WTC11 (cell line): ENCODE data around the gene ETNK2.

Experiments used
- ELF4 ChIP-seq: sonication (generic); formaldehyde crosslinking; IDR thresholded peaks from 2 replicates; pipeline ENCODE4 v1.8.1; 2022; ENCODE audit warnings: low read depth, mild to moderate bottlenecking, moderate library complexity, missing genetic modification reagents
- ZNF232 ChIP-seq: sonication (generic); formaldehyde crosslinking; IDR thresholded peaks from 2 replicates; pipeline ENCODE4 v1.8.0; 2022; ENCODE audit warnings: mild to moderate bottlenecking, missing genetic modification reagents
- ZNF416 ChIP-seq: fragments of 250-450 bp; sonication (Bioruptor Pico); IDR thresholded peaks from 2 replicates; pipeline ENCODE4 v1.9.0; 2021; ENCODE audit warnings: mild to moderate bottlenecking, inconsistent platforms
- TF ChIP-seq, protein P1 (sequence below): fragments of 200-600 bp; IDR thresholded peaks from 2 replicates; pipeline ENCODE4 v1.8.0; 2022; ENCODE audit warnings: antibody characterized with exemption
- TF ChIP-seq, protein P2 (sequence below): sonication (generic); formaldehyde crosslinking; IDR thresholded peaks from 2 replicates; pipeline ENCODE4 v1.8.1; 2022; ENCODE audit warnings: low read depth, missing genetic modification reagents, borderline replicate concordance

DNA sequence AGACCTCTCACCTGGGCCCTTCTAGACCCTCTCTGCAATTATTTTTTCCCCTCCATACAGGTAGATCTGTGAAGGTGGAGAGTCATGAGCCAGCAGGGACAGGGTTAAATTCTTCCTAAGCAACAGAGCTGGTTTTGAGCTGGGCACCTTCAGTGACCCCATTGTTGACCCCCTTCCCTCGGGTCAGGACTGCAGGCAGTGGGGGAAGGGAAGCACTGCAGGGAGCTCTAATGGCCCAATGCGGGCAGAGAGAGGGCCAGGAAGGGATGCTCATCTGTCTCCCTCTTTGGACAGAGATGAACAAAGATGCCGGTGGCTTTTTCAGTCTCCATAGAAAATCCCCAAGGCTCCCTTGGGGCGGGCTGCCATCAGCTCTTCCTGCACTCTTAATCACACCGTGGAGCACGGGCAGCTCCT is 57.5 kb downstream of the ETNK2 start:
- TF ChIP-seq, protein P1, sequence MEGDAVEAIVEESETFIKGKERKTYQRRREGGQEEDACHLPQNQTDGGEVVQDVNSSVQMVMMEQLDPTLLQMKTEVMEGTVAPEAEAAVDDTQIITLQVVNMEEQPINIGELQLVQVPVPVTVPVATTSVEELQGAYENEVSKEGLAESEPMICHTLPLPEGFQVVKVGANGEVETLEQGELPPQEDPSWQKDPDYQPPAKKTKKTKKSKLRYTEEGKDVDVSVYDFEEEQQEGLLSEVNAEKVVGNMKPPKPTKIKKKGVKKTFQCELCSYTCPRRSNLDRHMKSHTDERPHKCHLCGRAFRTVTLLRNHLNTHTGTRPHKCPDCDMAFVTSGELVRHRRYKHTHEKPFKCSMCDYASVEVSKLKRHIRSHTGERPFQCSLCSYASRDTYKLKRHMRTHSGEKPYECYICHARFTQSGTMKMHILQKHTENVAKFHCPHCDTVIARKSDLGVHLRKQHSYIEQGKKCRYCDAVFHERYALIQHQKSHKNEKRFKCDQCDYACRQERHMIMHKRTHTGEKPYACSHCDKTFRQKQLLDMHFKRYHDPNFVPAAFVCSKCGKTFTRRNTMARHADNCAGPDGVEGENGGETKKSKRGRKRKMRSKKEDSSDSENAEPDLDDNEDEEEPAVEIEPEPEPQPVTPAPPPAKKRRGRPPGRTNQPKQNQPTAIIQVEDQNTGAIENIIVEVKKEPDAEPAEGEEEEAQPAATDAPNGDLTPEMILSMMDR, result no peak
- no peak for TF ChIP-seq ELF4 (CRISPR knock-in tag)
- TF ChIP-seq, protein P2, sequence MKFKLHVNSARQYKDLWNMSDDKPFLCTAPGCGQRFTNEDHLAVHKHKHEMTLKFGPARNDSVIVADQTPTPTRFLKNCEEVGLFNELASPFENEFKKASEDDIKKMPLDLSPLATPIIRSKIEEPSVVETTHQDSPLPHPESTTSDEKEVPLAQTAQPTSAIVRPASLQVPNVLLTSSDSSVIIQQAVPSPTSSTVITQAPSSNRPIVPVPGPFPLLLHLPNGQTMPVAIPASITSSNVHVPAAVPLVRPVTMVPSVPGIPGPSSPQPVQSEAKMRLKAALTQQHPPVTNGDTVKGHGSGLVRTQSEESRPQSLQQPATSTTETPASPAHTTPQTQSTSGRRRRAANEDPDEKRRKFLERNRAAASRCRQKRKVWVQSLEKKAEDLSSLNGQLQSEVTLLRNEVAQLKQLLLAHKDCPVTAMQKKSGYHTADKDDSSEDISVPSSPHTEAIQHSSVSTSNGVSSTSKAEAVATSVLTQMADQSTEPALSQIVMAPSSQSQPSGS, result no peak
- no peak for TF ChIP-seq ZNF232
- no peak for TF ChIP-seq ZNF416 (CRISPR knock-in tag)
